Fibroblast of mammary gland (primary cell): ENCODE results near the gene APIP.
A peak's percentile ranks its signal among the peaks of the same experiment; 100 is the strongest.

Source experiments
- DNase-seq: peaks from one replicate; pipeline ENCODE4 v3.0.0-alpha.2; 2010; ENCODE audit warnings: low read depth
- H3K4me3 ChIP-seq: 2 replicates; pipeline ENCODE4 v1.5.1; 2011; ENCODE audit warnings: low read depth, mild to moderate bottlenecking, low read length, moderate library complexity; ENCODE audit not compliant: control insufficient read depth
- TF ChIP-seq, protein P1 (sequence below): conservative IDR thresholded peaks from 2 replicates; pipeline ENCODE4 v1.5.1; 2011; ENCODE audit warnings: low read depth, low read length, inconsistent platforms; ENCODE audit not compliant: control insufficient read depth, insufficient read depth

The APIP gene, protein sequence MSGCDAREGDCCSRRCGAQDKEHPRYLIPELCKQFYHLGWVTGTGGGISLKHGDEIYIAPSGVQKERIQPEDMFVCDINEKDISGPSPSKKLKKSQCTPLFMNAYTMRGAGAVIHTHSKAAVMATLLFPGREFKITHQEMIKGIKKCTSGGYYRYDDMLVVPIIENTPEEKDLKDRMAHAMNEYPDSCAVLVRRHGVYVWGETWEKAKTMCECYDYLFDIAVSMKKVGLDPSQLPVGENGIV

DNA sequence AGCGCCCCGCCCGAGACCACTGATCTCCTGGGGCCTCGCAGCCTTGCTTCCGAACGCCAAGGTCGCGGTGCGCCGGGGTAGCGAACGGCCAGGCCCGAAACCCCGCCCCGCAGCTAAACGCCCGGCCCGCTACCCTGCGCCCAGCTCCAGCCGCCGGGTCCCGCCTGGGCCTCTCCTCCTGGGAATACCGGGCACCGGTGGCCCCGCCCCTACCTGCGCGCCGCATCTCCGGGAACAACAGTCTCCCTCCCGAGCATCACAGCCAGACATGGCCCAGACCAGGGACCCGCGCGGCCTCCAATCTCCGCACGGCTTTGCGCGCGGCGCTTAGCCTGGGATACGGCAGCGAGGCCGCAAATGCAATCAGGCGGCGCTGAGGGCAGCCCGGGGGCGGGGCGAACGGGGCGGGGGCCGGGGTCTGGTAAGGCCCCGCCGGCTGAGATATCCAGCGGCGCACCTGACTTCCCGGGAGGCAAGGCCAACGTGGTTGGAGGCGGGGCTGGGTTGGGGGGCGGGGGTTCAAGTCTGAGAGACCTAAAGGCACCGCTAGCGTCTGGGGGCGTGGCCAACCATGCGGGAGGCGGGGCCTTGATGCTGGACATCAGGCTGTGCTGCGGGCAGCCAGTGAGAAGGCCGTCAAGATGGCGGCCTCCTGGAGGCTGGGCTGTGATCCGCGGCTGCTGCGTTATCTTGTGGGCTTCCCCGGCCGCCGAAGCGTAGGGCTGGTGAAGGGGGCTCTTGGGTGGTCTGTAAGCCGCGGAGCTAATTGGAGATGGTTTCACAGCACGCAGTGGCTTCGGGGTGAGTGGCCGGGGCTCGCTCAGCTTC is at the start of gene APIP, which contains the start of gene PDHX:
APIP (minus strand) TSS at position 365 of the 828 bp plus-strand sequence; CDS start at position 270, 95 bp downstream.
PDHX (plus strand) TSS at position 604 of the 828 bp plus-strand sequence; CDS start at position 642, 38 bp downstream.
- peak; percentile 97 for DNase-seq
- TF ChIP-seq, protein P1, sequence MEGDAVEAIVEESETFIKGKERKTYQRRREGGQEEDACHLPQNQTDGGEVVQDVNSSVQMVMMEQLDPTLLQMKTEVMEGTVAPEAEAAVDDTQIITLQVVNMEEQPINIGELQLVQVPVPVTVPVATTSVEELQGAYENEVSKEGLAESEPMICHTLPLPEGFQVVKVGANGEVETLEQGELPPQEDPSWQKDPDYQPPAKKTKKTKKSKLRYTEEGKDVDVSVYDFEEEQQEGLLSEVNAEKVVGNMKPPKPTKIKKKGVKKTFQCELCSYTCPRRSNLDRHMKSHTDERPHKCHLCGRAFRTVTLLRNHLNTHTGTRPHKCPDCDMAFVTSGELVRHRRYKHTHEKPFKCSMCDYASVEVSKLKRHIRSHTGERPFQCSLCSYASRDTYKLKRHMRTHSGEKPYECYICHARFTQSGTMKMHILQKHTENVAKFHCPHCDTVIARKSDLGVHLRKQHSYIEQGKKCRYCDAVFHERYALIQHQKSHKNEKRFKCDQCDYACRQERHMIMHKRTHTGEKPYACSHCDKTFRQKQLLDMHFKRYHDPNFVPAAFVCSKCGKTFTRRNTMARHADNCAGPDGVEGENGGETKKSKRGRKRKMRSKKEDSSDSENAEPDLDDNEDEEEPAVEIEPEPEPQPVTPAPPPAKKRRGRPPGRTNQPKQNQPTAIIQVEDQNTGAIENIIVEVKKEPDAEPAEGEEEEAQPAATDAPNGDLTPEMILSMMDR, result no peak
- peak within 1 kb of the TSS; percentile 93 for H3K4me3 ChIP-seq

DNA sequence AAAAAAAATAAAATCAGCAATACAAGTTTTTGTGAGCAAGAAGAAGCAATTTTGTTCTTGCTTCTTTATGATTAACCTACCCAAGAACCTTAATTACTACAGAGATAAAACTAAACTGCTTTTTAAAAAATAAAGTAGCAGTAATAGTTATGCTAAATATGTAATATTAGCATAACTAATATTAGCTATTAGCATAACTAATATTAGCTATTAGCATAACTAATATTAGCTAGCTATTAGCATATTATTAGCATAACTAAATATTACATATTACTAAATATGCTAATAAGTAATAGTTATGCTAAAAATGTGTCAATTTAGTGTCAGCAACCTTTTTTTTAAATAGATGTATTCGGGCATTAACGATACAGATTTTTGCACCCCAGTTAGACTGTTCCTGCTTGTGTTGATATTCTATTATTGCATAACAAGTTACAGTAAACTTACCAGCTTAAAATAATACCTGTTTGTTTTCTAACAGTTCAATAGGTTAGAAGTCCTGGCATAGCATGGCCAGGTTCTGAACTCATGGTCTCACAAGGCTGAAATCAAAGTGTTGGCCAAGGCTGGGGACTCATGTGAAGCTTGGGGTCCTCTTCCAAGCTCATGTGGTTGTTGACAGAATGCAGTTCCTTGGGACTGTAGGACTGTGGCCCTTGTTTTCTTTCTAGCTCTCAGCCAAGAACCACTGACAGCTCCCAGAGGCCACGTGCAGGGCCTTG is 48.6 kb upstream of the APIP start:
- TF ChIP-seq, protein P1, result no peak
- no peak for DNase-seq

DNA sequence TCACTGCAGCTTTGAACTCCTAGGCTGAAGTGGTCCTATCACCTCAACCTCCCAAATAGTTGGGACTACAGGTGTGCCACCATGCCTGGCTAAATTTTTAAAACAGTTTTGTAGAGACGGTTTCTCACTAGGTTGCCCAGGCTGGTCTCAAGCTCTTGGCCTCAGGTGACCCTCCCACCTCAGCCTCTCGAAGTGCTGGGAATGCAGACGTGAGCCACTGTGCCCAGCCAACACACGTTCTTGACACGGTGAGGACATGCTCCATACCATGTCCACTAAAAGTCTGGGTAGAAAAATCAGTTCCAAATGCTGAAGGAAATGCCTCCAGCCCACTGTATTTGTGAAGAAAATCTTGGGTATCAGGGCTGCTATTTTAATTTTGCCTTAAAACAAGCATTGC is 47.2 kb upstream of the APIP start:
- H3K4me3 ChIP-seq, result no peak overlapping the region
- no peak for DNase-seq

More for the DNA sequence above, 48.6 kb upstream of the APIP start:
- no peak overlapping the region for H3K4me3 ChIP-seq

GRCh38 chr11:34962034-34962433 is 45.9 kb upstream of the APIP start:
- TF ChIP-seq, protein P1, result no peak
- H3K4me3 ChIP-seq, result no peak overlapping the region

More for the DNA sequence above, 47.2 kb upstream of the APIP start:
- TF ChIP-seq, protein P1, result no peak

DNA sequence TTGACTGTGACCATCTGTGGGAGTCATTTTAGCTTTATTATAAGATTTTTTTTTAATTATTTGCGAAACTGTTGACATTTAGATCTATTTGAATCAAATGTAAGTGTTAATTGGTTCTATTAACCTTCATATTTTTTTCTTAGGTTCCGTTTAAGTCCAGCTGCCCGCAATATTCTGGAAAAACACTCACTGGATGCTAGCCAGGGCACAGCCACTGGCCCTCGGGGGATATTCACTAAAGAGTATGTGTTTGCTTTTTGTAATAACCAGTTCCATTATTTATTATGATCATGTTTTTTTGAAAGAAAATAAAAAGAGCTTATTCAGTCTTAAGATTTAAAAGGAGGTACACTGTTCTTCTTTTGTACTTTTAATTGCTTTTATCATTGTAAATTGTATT is 44.1 kb upstream of the APIP start:
- DNase-seq, result no peak
- TF ChIP-seq, protein P1, result no peak
- H3K4me3 ChIP-seq, result no peak overlapping the region

More at GRCh38 chr11:34962034-34962433, 45.9 kb upstream of the APIP start:
- no peak for DNase-seq

DNA sequence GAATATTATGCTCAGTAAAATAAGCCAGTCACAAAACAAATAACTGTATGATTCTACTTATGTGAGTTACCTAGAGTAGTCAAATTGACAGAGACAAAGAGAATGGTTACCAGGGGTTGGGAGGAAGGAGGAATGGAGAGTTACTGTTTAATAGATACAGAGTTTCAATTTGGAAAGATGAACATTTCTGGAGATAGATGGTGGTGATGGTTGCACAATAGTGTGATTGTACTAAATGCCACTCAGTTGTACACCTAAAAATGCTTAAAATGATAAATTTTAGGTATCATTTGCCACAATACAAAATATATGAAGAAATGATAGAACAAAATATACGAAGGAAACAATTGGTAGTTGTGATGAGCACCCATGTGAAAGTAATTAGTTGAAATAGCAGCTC is 43.6 kb upstream of the APIP start:
- TF ChIP-seq, protein P1, result no peak
- DNase-seq, result no peak
- H3K4me3 ChIP-seq, result no peak overlapping the region
